ENCODE measurements around the gene SLC2A4RG. TPM values are rescaled to one million over a fixed set of nuclear protein-coding genes. Genes with fewer than 3 reads are reported as not detected.

Gene SLC2A4RG
- total and polyA plus RNA-seq, 8 donors: 25.8 to 67.1 (median 33.4) TPM

- no peaks in the 10 kb centered on the region for H3K9me3 ChIP-seq
- ATAC-seq (no peak), DNase-seq (peak in 2 of 6 donors; percentile 44 to 84), FAIRE-seq (no peak)
- no peaks in the 10 kb centered on the region for H3K36me3 ChIP-seq
- H3K27ac ChIP-seq: no peak overlapping the region
- no peak for TF ChIP-seq CTCF (IDR thresholded peaks at IDR 0.05)
- WGBS, 2 donors: 93 to 94% methylated on average over 36 to 37 of the region's 37 CpGs
- peaks cover 0 to 12% (median 0%) of the 10 kb centered on the region in 3 donors for H3K4me1 ChIP-seq
- intact Hi-C loops (cut with DNase I): no loop called here
- no peaks in the 10 kb centered on the region for H3K27me3 ChIP-seq
- no peak overlapping the region for H3K4me3 ChIP-seq
Measured at GRCh38 chr20:63694584-63695423, 44.8 kb upstream of the SLC2A4RG start.

GRCh38 chr20:63695424-63696305 is 43.9 kb upstream of the SLC2A4RG start:
- H3K4me3 ChIP-seq: no peak overlapping the region
- FAIRE-seq (no peak), ATAC-seq (no peak), DNase-seq (peak in 4 of 6 donors; percentile 12 to 79 (median 35))
- H3K9me3 ChIP-seq: no peaks in the 10 kb centered on the region
- TF ChIP-seq CTCF (IDR thresholded peaks at IDR 0.05): no peak
- peaks cover 0 to 12% (median 0%) of the 10 kb centered on the region in 3 donors for H3K4me1 ChIP-seq
- intact Hi-C loops (cut with DNase I): no loop called here
- no peak overlapping the region for H3K27ac ChIP-seq
- no peaks in the 10 kb centered on the region for H3K27me3 ChIP-seq
- WGBS, 2 donors: 79 to 82% methylated on average over 23 to 25 of the region's 25 CpGs
- no peaks in the 10 kb centered on the region for H3K36me3 ChIP-seq

GRCh38 chr20:63696306-63696627 is 43.3 kb upstream of the SLC2A4RG start:
- TF ChIP-seq CTCF (IDR thresholded peaks at IDR 0.05): no peak
- FAIRE-seq (no peak), ATAC-seq (peak; percentile 9 to 38 (median 22)), DNase-seq (peak in 4 of 6 donors; percentile 19 to 82 (median 38))
- Histone ChIP-seq H3K36me3 (no peaks in the 10 kb centered on the region), H3K4me3 (peak overlapping the region in 1 of 4 donors; percentile 28), H3K27me3 (no peaks in the 10 kb centered on the region), H3K4me1 (peaks cover 0 to 12% (median 0%) of the 10 kb centered on the region in 3 donors), H3K9me3 (no peaks in the 10 kb centered on the region), H3K27ac (no peak overlapping the region)
- WGBS, 2 donors: 35 to 45% methylated on average over 5 to 6 of the region's 6 CpGs
- intact Hi-C loops (cut with DNase I): no loop called here

DNA sequence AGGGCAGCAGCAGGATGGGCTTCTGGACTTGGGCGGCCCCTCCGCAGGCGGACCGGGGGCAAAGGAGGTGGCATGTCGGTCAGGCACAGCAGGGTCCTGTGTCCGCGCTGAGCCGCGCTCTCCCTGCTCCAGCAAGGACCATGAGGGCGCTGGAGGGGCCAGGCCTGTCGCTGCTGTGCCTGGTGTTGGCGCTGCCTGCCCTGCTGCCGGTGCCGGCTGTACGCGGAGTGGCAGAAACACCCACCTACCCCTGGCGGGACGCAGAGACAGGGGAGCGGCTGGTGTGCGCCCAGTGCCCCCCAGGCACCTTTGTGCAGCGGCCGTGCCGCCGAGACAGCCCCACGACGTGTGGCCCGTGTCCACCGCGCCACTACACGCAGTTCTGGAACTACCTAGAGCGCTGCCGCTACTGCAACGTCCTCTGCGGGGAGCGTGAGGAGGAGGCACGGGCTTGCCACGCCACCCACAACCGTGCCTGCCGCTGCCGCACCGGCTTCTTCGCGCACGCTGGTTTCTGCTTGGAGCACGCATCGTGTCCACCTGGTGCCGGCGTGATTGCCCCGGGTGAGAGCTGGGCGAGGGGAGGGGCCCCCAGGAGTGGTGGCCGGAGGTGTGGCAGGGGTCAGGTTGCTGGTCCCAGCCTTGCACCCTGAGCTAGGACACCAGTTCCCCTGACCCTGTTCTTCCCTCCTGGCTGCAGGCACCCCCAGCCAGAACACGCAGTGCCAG is 42.8 kb upstream of the SLC2A4RG start, which contains the start of gene TNFRSF6B:
Gene TNFRSF6B (plus strand): TSS at position 25 of the 729 bp plus-strand sequence. CDS start 116 bp downstream, at position 141.
- Histone ChIP-seq H3K27me3 (no peaks in the 10 kb centered on the region), H3K9me3 (no peaks in the 10 kb centered on the region), H3K4me3 (peak within 1 kb of the TSS in 1 of 4 donors; percentile 28), H3K36me3 (no peaks in the 10 kb centered on the region), H3K4me1 (peaks cover 0 to 12% (median 0%) of the 10 kb centered on the region in 3 donors), H3K27ac (no peak within 1 kb of the TSS)
- intact Hi-C loops (cut with DNase I): no loop called here
- FAIRE-seq (no peak), DNase-seq (peak in 5 of 6 donors; percentile 11 to 78 (median 48)), ATAC-seq (peak; percentile 2 to 27 (median 6))
- no peak for TF ChIP-seq CTCF (IDR thresholded peaks at IDR 0.05)
- 18 to 21% methylated on average over 42 to 52 of the region's 52 CpGs for WGBS, 2 donors

All from pancreas (tissue), 10 donors.